Trophoblast cell (in vitro differentiated cells and primary cell): ENCODE results near the gene DMXL2.

ENCODE experiments used
- DNase-seq, 2 donors: peaks; one replicate each; pipeline ENCODE4 v3.0.0-alpha.2; 2016
- H2AFZ ChIP-seq: 2 replicates; pipeline ENCODE4 v1.6.1; 2013; ENCODE audit warnings: low read length, moderate library complexity, mild to moderate bottlenecking; ENCODE audit not compliant: insufficient read depth, poor library complexity
- H2AK5ac ChIP-seq: 2 replicates; pipeline ENCODE4 v1.6.1; 2013; ENCODE audit warnings: mild to moderate bottlenecking, low read length
- H2BK120ac ChIP-seq: 2 replicates; pipeline ENCODE4 v1.6.1; 2013; ENCODE audit warnings: low read length, mild to moderate bottlenecking, moderate library complexity; ENCODE audit not compliant: insufficient read depth, poor library complexity
- H2BK12ac ChIP-seq: 2 replicates; pipeline ENCODE4 v1.6.1; 2013; ENCODE audit warnings: mild to moderate bottlenecking, low read length, moderate library complexity
- H2BK5ac ChIP-seq: 2 replicates; pipeline ENCODE4 v1.6.1; 2013; ENCODE audit warnings: low read length, low read depth, moderate library complexity, mild to moderate bottlenecking; ENCODE audit not compliant: poor library complexity
- H3K14ac ChIP-seq: 2 replicates; pipeline ENCODE4 v1.6.1; 2013; ENCODE audit warnings: mild to moderate bottlenecking, low read length
- H3K18ac ChIP-seq: 2 replicates; pipeline ENCODE4 v1.6.1; 2013; ENCODE audit warnings: mild to moderate bottlenecking, low read length
- H3K23ac ChIP-seq: 2 replicates; pipeline ENCODE4 v1.6.1; 2013; ENCODE audit warnings: low read length
- H3K27ac ChIP-seq: 2 replicates; pipeline ENCODE4 v1.5.1; 2013; ENCODE audit warnings: low read depth, mild to moderate bottlenecking, inconsistent platforms, low read length, moderate library complexity
- H3K27me3 ChIP-seq: 2 replicates; pipeline ENCODE4 v1.6.1; 2013; ENCODE audit warnings: inconsistent platforms, mild to moderate bottlenecking, low read length, moderate library complexity; ENCODE audit not compliant: insufficient read depth
- H3K36me3 ChIP-seq, 2 experiments: 1 replicate in 1 of 2; 2 replicates in 1 of 2; pipeline ENCODE4 v1.6.1; 2013; ENCODE audit warnings: low read length in 2 of 2, mild to moderate bottlenecking in 2 of 2, moderate library complexity in 1 of 2; ENCODE audit not compliant: insufficient read depth in 2 of 2, control insufficient read depth in 1 of 2
- H3K4ac ChIP-seq: 2 replicates; pipeline ENCODE4 v1.6.1; 2013; ENCODE audit warnings: low read depth, mild to moderate bottlenecking, low read length, moderate library complexity
- H3K4me1 ChIP-seq, 2 experiments: 1 replicate in 1 of 2; 2 replicates in 1 of 2; pipeline ENCODE4 v1.6.1; 2013; ENCODE audit warnings: low read length in 2 of 2, mild to moderate bottlenecking in 2 of 2, moderate library complexity in 1 of 2; ENCODE audit not compliant: insufficient read depth in 2 of 2, control insufficient read depth in 1 of 2
- H3K4me2 ChIP-seq: 2 replicates; pipeline ENCODE4 v1.6.1; 2013; ENCODE audit warnings: inconsistent platforms, mild to moderate bottlenecking, low read length, moderate library complexity
- H3K4me3 ChIP-seq: 2 replicates; pipeline ENCODE4 v1.5.1; 2013; ENCODE audit warnings: mild to moderate bottlenecking, low read depth, low read length, inconsistent platforms
- H3K79me1 ChIP-seq: one replicate; pipeline ENCODE4 v1.6.1; 2013; ENCODE audit warnings: low read length
- H3K79me2 ChIP-seq: 2 replicates; pipeline ENCODE4 v1.6.1; 2013; ENCODE audit warnings: low read length, mild to moderate bottlenecking; ENCODE audit not compliant: control insufficient read depth, insufficient read depth, poor library complexity
- H3K9ac ChIP-seq: 2 replicates; pipeline ENCODE4 v1.6.1; 2013; ENCODE audit warnings: mild to moderate bottlenecking, low read length
- H3K9me3 ChIP-seq: 2 replicates; pipeline ENCODE4 v1.6.1; 2013; ENCODE audit warnings: low read depth, mild to moderate bottlenecking, control low read depth, inconsistent platforms, low read length; ENCODE audit not compliant: insufficient read depth
- H4K12ac ChIP-seq: 2 replicates; pipeline ENCODE4 v1.6.1; 2013; ENCODE audit warnings: low read depth, mild to moderate bottlenecking, low read length, moderate library complexity
- H4K8ac ChIP-seq: 2 replicates; pipeline ENCODE4 v1.6.1; 2013; ENCODE audit warnings: low read depth, mild to moderate bottlenecking, low read length, moderate library complexity
- H4K91ac ChIP-seq: one replicate; pipeline ENCODE4 v1.6.1; 2013; ENCODE audit warnings: low read depth, mild to moderate bottlenecking, low read length, moderate library complexity
- WGBS: extraction: QIAGEN DNeasy Blood & Tissue Kit; methylation state at CpG from one replicate; pipeline ENCODE4 v1.1.7; 2013; ENCODE audit warnings: missing lambda C conversion rate; ENCODE audit not compliant: insufficient read length, insufficient coverage; ENCODE audit errors: extremely low coverage; 5-methylcytosine and 5-hydroxymethylcytosine counted together

DMXL2 gene

GRCh38 chr15:51475736-51476135, 146.8 kb downstream of the DMXL2 start:
- Histone ChIP-seq H3K4ac (no peak overlapping the region), H2AFZ (no peak overlapping the region)

GRCh38 chr15:51470512-51470911, 152.1 kb downstream of the DMXL2 start:
- no peak overlapping the region for H3K4me2 ChIP-seq
- no peaks in the 10 kb centered on the region for H3K4me1 ChIP-seq
- no peak overlapping the region for H4K12ac ChIP-seq
- H3K36me3 ChIP-seq: no peaks in the 10 kb centered on the region
- no peak overlapping the region for H3K14ac ChIP-seq
- no peak for DNase-seq
- H3K4me3 ChIP-seq: no peak overlapping the region
- no peak overlapping the region for H2BK5ac ChIP-seq
- H2BK12ac ChIP-seq: no peak overlapping the region
- no peak overlapping the region for H3K23ac ChIP-seq
- no peak overlapping the region for H4K8ac ChIP-seq
- WGBS: no CpG with 5 or more reads among the region's 5 CpGs
- H3K9me3 ChIP-seq: no peaks in the 10 kb centered on the region
- H3K18ac ChIP-seq: no peak overlapping the region
- no peak overlapping the region for H3K9ac ChIP-seq
- no peaks in the 10 kb centered on the region for H3K79me1 ChIP-seq
- H2AFZ ChIP-seq: no peak overlapping the region
- no peak overlapping the region for H3K27ac ChIP-seq
- no peak overlapping the region for H4K91ac ChIP-seq
- H2AK5ac ChIP-seq: no peak overlapping the region
- H3K4ac ChIP-seq: no peak overlapping the region
- no peaks in the 10 kb centered on the region for H3K27me3 ChIP-seq
- no peak overlapping the region for H2BK120ac ChIP-seq
- H3K79me2 ChIP-seq: no peaks in the 10 kb centered on the region

More at GRCh38 chr15:51475736-51476135, 146.8 kb downstream of the DMXL2 start:
- H4K91ac ChIP-seq: no peak overlapping the region
- no peak overlapping the region for H3K23ac ChIP-seq
- H2AK5ac ChIP-seq: no peak overlapping the region
- no peaks in the 10 kb centered on the region for H3K9me3 ChIP-seq
- DNase-seq: no peak
- no peak overlapping the region for H2BK120ac ChIP-seq
- no peaks in the 10 kb centered on the region for H3K4me1 ChIP-seq
- H2BK5ac ChIP-seq: no peak overlapping the region
- no peaks in the 10 kb centered on the region for H3K27me3 ChIP-seq
- no peak overlapping the region for H3K18ac ChIP-seq
- no peak overlapping the region for H3K4me3 ChIP-seq
- H3K9ac ChIP-seq: no peak overlapping the region
- H4K12ac ChIP-seq: no peak overlapping the region
- no peak overlapping the region for H4K8ac ChIP-seq
- H3K79me2 ChIP-seq: no peaks in the 10 kb centered on the region
- H3K4me2 ChIP-seq: no peak overlapping the region
- H3K27ac ChIP-seq: no peak overlapping the region
- no peaks in the 10 kb centered on the region for H3K79me1 ChIP-seq
- H2BK12ac ChIP-seq: no peak overlapping the region
- H3K36me3 ChIP-seq: no peaks in the 10 kb centered on the region
- H3K14ac ChIP-seq: no peak overlapping the region

- Histone ChIP-seq H2AFZ (no peak overlapping the region), H3K79me2 (no peaks in the 10 kb centered on the region), H3K4me2 (no peak overlapping the region), H4K12ac (no peak overlapping the region), H3K36me3 (no peaks in the 10 kb centered on the region), H3K79me1 (no peaks in the 10 kb centered on the region), H3K27me3 (no peaks in the 10 kb centered on the region), H2BK5ac (no peak overlapping the region), H4K91ac (no peak overlapping the region), H3K4me3 (no peak overlapping the region), H3K4me1 (no peaks in the 10 kb centered on the region), H3K18ac (no peak overlapping the region), H3K4ac (no peak overlapping the region), H3K9me3 (no peaks in the 10 kb centered on the region), H3K9ac (no peak overlapping the region), H2BK120ac (no peak overlapping the region), H3K14ac (no peak overlapping the region), H2BK12ac (no peak overlapping the region), H4K8ac (no peak overlapping the region), H3K27ac (no peak overlapping the region), H2AK5ac (no peak overlapping the region), H3K23ac (no peak overlapping the region)
- peak in 1 of 2 donors; percentile 5 for DNase-seq
- no CpG with 5 or more reads among the region's 1 CpG for WGBS
Observed at GRCh38 chr15:51460796-51461195, 161.8 kb downstream of the DMXL2 start.

GRCh38 chr15:51450001-51450400, 172.6 kb downstream of the DMXL2 start:
- Histone ChIP-seq H3K14ac (no peak overlapping the region), H2BK5ac (no peak overlapping the region), H3K4me1 (peaks cover 2 to 4% of the 10 kb centered on the region in 2 experiments), H3K27ac (no peak overlapping the region), H4K8ac (no peak overlapping the region), H3K9me3 (no peaks in the 10 kb centered on the region), H4K91ac (no peak overlapping the region), H3K4ac (no peak overlapping the region), H3K27me3 (no peaks in the 10 kb centered on the region), H3K9ac (no peak overlapping the region), H2BK12ac (no peak overlapping the region), H3K36me3 (no peaks in the 10 kb centered on the region), H2AFZ (no peak overlapping the region), H3K23ac (no peak overlapping the region), H2BK120ac (no peak overlapping the region), H3K79me2 (no peaks in the 10 kb centered on the region), H3K79me1 (peaks cover 1% of the 10 kb centered on the region), H4K12ac (no peak overlapping the region), H2AK5ac (no peak overlapping the region), H3K4me3 (no peak overlapping the region), H3K4me2 (no peak overlapping the region), H3K18ac (no peak overlapping the region)
- WGBS: no CpG with 5 or more reads among the region's 6 CpGs
- DNase-seq: peak; percentile 48 to 76
